Stimulated activated CD4-positive, alpha-beta T cell treated with anti-CD3 and anti-CD28 coated beads, Interleukin-15, amount 100 ng/mL, for 1 hour (primary cell): ENCODE measurements around the gene PGA3.
"Not testable (repeated sequence)": the region's sequence is repeated elsewhere in the genome, so short reads cannot be mapped to it uniquely, and the experiment has no call there.

Experiments
- DNase-seq, 2 donors: peaks; one replicate each; pipeline ENCODE4 v3.0.0-alpha.2; 2020; ENCODE audit warnings: low read depth in 1 of 2, low spot score in 1 of 2

PGA3 gene

GRCh38 chr11:61248071-61248470 lies 44.8 kb downstream of the PGA3 start:
- DNase-seq = not testable (repeated sequence)

- not testable (repeated sequence) for DNase-seq
Observed at GRCh38 chr11:61249201-61249600, 45.9 kb downstream of the PGA3 start.

- DNase-seq = not testable (repeated sequence)
Observed at GRCh38 chr11:61250796-61251765, 47.8 kb downstream of the PGA3 start.

DNA sequence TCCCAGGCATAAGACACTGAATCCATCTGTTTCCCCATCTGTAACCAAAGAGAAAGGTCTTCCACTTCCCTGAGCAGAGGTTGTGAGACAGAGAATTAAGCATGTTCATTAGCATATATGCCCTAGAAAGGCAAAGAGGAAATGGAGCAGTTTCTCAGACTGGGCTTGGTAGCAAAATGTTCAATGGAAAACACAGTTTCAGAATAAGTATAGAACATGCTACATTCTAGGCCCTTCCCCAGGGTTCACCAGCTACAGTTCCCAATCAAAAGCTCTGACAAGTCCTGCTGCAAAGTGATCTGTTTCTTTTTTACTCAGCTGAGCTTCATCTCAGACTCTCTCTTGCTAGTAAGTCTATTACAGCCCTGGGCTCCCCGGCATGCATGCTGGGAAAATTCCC lies 49.0 kb downstream of the PGA3 start:
- DNase-seq = not testable (repeated sequence)

DNA sequence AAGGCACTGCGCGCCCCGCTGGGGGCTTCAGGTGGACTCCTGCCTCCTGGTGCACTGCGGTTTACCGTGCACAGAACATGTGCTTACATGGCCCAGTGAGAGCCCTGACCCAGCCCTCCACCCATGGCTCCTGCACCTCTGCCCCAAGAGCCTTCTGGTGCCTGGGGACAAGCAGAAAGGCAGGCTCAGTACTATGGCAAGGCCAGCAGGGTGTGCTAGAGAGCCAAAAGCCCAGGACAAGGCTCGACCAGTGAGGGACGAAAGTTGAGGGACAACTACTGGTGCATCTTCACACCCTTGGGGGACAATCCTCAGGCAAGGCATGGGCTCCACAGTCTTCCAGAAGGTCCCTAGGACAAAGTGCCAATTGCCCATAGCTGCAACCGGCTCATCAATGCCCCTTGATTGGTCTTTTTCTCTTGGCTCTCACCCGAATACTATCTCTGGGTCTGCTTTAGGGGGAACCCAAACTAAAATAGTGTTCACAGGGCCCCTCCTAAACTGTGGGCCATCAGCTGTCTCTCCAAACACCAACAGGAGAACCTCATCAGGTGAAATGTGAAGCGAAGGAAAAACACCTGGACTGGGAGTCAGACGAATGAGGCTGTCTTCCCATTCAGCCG lies 51.2 kb downstream of the PGA3 start:
- DNase-seq = peak in 1 of 2 donors; percentile 42

GRCh38 chr11:61256710-61257482 lies 53.6 kb downstream of the PGA3 start:
- DNase-seq = no peak

DNA sequence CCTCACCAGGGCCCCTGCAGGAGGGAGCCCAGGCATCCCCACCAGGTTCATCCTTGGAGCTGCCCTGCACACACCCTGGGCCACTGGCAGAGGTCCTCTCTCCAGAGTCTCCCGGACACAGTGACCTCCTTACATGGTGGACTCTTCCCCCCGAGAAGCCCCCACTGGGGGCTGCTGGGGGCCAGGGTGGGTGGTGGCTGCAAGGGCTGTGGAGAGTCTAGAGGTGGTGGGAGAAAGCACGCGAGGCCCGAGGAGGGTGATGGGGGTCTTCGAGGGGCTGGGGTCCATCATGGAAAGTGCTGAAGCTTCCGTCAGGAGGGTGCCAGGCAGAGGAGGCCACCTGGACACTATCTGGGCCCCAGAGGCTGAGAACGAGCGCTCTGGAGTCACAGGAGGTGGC lies 55.2 kb downstream of the PGA3 start:
- no peak for DNase-seq

DNA sequence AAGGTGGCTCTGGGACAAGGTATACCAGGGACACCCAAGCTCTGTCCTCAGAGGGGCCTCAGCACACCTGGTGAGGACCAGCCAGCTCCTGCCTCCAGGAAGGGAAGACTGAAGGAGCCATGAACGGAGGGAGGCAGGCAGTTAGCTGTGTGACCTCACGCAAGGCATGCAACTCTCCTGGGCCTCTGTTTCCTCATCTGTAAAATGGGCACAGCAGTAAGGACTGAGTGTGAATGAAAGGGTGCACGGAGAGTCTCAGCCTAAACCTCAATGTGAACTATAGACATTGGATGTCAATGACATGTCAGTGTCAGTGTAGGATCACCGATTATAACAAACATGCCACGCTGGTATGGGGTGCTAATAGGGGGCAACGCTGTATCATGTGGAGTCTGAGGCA lies 56.0 kb downstream of the PGA3 start:
- DNase-seq = no peak
